GM10266 (cell line): ENCODE measurements around the gene TRHDE.

Experiments
- DNase-seq: peaks from one replicate; pipeline ENCODE4 v3.0.0; 2012; ENCODE audit errors: extremely low spot score
- CTCF ChIP-seq: IDR thresholded peaks from 2 replicates; pipeline ENCODE4 v1.5.1; 2012; ENCODE audit warnings: mild to moderate bottlenecking, low read depth; ENCODE audit not compliant: control insufficient read depth, insufficient read depth; ENCODE audit errors: missing control alignments

The TRHDE gene

GRCh38 chr12:72330784-72331183, 58.6 kb downstream of the TRHDE start:
- TF ChIP-seq CTCF: no peak
- no peak for DNase-seq

GRCh38 chr12:72337382-72337781, 65.2 kb downstream of the TRHDE start:
- no peak for DNase-seq
- TF ChIP-seq CTCF: no peak

GRCh38 chr12:72337946-72338345, 65.8 kb downstream of the TRHDE start:
- no peak for TF ChIP-seq CTCF
- DNase-seq: no peak

- TF ChIP-seq CTCF: no peak
- DNase-seq: no peak
Measured at GRCh38 chr12:72338437-72338836, 66.3 kb downstream of the TRHDE start.

- DNase-seq: peak; percentile 22
- peak; percentile 51 for TF ChIP-seq CTCF
Measured at GRCh38 chr12:72346363-72346944, 74.3 kb downstream of the TRHDE start.

GRCh38 chr12:72349491-72349890, 77.3 kb downstream of the TRHDE start:
- DNase-seq: no peak
- no peak for TF ChIP-seq CTCF

- no peak for DNase-seq
- TF ChIP-seq CTCF: no peak
Measured at GRCh38 chr12:72359416-72359815, 87.2 kb downstream of the TRHDE start.
